K562 (cell line): Measurements from ENCODE around the gene PFDN2. TPM values are rescaled to one million over a fixed set of nuclear protein-coding genes. Genes with fewer than 3 reads are reported as not detected.

Experiments used
- C11orf30 ChIP-seq: fragments of 450-650 bp; IDR thresholded peaks from 2 replicates; pipeline ENCODE4 v1.6.1; 2016; ENCODE audit warnings: low read depth, mild to moderate bottlenecking
- DNMT1 ChIP-seq: fragments of 450-650 bp; IDR thresholded peaks from 2 replicates; pipeline ENCODE4 v1.6.1; 2016; ENCODE audit warnings: antibody characterized with exemption, mild to moderate bottlenecking
- ETS2 ChIP-seq: IDR thresholded peaks from 2 replicates; pipeline ENCODE4 v1.6.1; 2016; ENCODE audit warnings: borderline replicate concordance, missing genetic modification characterization, mild to moderate bottlenecking, moderate library complexity, missing compliant biosample characterization; ENCODE audit not compliant: poor library complexity, severe bottlenecking
- GABPA ChIP-seq: fragments of 200-800 bp; sonication (Bioruptor generic); conservative IDR thresholded peaks from 2 replicates; pipeline ENCODE4 v1.6.1; 2016; ENCODE audit warnings: low read depth, missing genetic modification characterization, missing compliant biosample characterization
- JUNB ChIP-seq: fragments of 450-650 bp; formaldehyde crosslinking; conservative IDR thresholded peaks from 2 replicates; pipeline ENCODE4 v1.4.0; 2020; ENCODE audit warnings: mild to moderate bottlenecking
- MCM7 ChIP-seq, 2 experiments: fragments of 450-650 bp; IDR thresholded peaks; 2 replicates each; pipeline ENCODE4 v1.6.1; 2016 to 2018
- MED1 ChIP-seq: sonication (generic); formaldehyde crosslinking; IDR thresholded peaks from 2 replicates; pipeline ENCODE4 v1.8.1; 2023; ENCODE audit warnings: missing genetic modification reagents, borderline replicate concordance
- NFIX ChIP-seq: fragments of 250-450 bp; sonication (Bioruptor Pico); IDR thresholded peaks from 2 replicates; pipeline ENCODE4 v1.4.0; 2020; ENCODE audit warnings: low read depth, mild to moderate bottlenecking, moderate library complexity
- NR4A1 ChIP-seq, 2 experiments: fragments of 250-450 bp in 1 of 2; fragments of 450-650 bp in 1 of 2; sonication (Bioruptor Pico) in 1 of 2; IDR thresholded peaks; 2 replicates each; pipeline versions ENCODE4 v1.4.0 to v1.6.1; 2016 to 2020; ENCODE audit warnings: mild to moderate bottlenecking in 2 of 2, missing compliant biosample characterization in 1 of 2, missing genetic modification characterization in 1 of 2, moderate library complexity in 1 of 2
- POLR2H ChIP-seq: IDR thresholded peaks from 2 replicates; pipeline ENCODE4 v1.6.1; 2016; ENCODE audit warnings: missing genetic modification characterization, low read depth, mild to moderate bottlenecking, control low read depth, missing compliant biosample characterization, moderate library complexity
- RFX5 ChIP-seq: IDR thresholded peaks from 2 replicates; pipeline ENCODE4 v1.6.1; 2011; ENCODE audit warnings: low read depth, mild to moderate bottlenecking, improper control_type of control experiment, low read length
- SIN3A ChIP-seq, 2 experiments: fragments of 150-350 bp in 1 of 2; IDR thresholded peaks; 2 replicates each; pipeline ENCODE4 v1.6.1; 2011 to 2016; ENCODE audit warnings: borderline replicate concordance in 2 of 2, low read depth in 2 of 2, low read length in 2 of 2, mild to moderate bottlenecking in 2 of 2, moderate library complexity in 2 of 2; ENCODE audit not compliant: control insufficient read depth in 1 of 2
- U2AF2 ChIP-seq: fragments of 200-400 bp; formaldehyde crosslinking; optimal IDR thresholded peaks from 2 replicates; pipeline ENCODE3; 2017; ENCODE audit warnings: low read depth, mild to moderate bottlenecking, low read length
- ZNF146 ChIP-seq: IDR thresholded peaks from one replicate; pipeline ENCODE4 v1.6.1; 2018; ENCODE audit warnings: missing compliant biosample characterization; ENCODE audit not compliant: unreplicated experiment
- ZNF174 ChIP-seq: fragments of 250-450 bp; sonication (Bioruptor Pico); IDR thresholded peaks from 2 replicates; pipeline ENCODE4 v1.4.0; 2020; ENCODE audit warnings: mild to moderate bottlenecking
- ZNF239 ChIP-seq: fragments of 250-450 bp; sonication (Bioruptor Pico); IDR thresholded peaks from 2 replicates; pipeline ENCODE4 v1.4.0; 2020; ENCODE audit warnings: mild to moderate bottlenecking
- polyA plus RNA-seq, 8 experiments: library from polyadenylated mRNA; depleted of rRNA in 4 of 8; stranded (reverse) in 5 of 8; unstranded in 3 of 8; fragments of >200 nt; fragmentation: Nextera tagmentation in 2 of 8; fragmentation: Illumina TruSeq in 1 of 8; extraction: Ambion mirVana in 2 of 8; extraction: Trizol in 1 of 8; gene quantifications; 2 replicates each; pipeline versions ENCODE4 v1.2.1 to v1.2.3, GENCODE V29; 2011 to 2014; ENCODE audit warnings: inconsistent platforms in 1 of 8, missing spikeins in 1 of 8
- total RNA-seq, 7 experiments: library from RNA; depleted of rRNA in 6 of 7; stranded (reverse); fragments of >200 nt in 6 of 7; fragmentation: Illumina TruSeq in 2 of 7; extraction: Trizol in 2 of 7; gene quantifications; 2 replicates each; pipeline versions ENCODE4 v1.2.1 to v1.2.3, GENCODE V29; 2011 to 2021; ENCODE audit warnings: low replicate concordance in 1 of 7
- TF ChIP-seq, protein P1 (sequence below): fragments of 450-650 bp; IDR thresholded peaks from 2 replicates; pipeline ENCODE4 v1.6.1; 2016; ENCODE audit warnings: missing biosample characterization, missing genetic modification characterization
- TF ChIP-seq, protein P2 (sequence below): sonication (generic); formaldehyde crosslinking; IDR thresholded peaks from 2 replicates; pipeline ENCODE4 v1.8.1; 2023; ENCODE audit warnings: mild to moderate bottlenecking, missing genetic modification reagents
- TF ChIP-seq, protein P3 (sequence below), 3 experiments: IDR thresholded peaks in 2 of 3; conservative IDR thresholded peaks in 1 of 3; 2 replicates each; pipeline ENCODE4 v1.5.1; 2011 to 2012; ENCODE audit warnings: low read length in 3 of 3, mild to moderate bottlenecking in 3 of 3, control low read depth in 2 of 3, improper control_type of control experiment in 1 of 3, inconsistent platforms in 1 of 3, low read depth in 1 of 3, mixed read lengths in 1 of 3, moderate library complexity in 1 of 3; ENCODE audit not compliant: insufficient read depth in 2 of 3

The PFDN2 gene
- total and polyA plus RNA-seq, 9 of the 15 experiments (the other 6 are each of a cell fraction or from before 2014, with no cell fraction given): 50.2 to 361 (median 144) TPM

DNA sequence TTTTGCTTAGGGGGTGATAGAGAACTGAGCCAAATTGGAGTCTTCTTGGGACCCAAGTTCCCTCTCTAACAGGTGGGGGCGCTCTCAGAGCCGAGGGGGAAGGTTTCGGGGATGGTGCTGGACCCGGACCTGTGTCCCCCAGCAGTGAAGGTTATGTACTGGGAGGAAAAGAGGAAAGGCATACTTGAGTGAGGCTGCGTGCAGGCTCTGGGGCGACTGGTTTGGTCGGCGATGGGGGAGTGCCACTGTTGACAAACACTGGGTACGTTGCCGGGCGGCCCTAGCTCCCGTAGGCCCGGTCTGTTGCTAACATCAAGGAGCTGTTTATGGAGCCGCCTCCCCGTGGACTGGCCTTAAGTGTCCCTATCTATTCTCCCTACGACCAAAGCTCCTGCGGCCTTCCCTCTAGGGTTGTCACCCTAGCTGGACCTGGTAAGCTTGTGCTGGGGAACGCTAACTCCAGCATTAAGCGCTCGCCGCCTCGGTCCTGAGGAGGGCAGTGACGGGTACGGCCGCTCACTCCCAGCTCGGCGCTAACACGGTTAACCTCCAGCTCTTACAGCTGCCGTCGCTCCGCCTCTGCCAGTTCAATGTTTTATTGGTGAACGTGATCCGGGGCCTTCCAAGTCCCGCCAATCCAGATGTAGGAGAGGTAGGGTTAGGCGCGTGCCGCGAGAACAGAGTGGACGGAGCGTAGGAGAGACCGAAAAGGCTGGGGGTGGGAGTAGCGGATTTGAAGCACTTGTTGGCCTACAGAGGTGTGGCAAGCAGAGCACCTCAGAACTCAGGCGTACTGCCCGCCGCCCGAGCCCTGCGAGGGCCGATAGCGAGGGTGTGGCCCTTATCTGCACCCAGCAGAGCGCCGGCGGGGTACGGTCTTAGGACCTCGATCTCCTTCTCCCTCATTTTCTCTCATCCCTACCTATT lies 48.2 kb upstream of the PFDN2 start, which contains the start of gene PPOX (continued):
- no peak for TF ChIP-seq NR4A1 (CRISPR knock-in tag; IDR thresholded peaks at IDR 0.05)
- TF ChIP-seq NR4A1 (tag; IDR thresholded peaks at IDR 0.05): no peak
- TF ChIP-seq DNMT1: no peak
- TF ChIP-seq, protein P1, sequence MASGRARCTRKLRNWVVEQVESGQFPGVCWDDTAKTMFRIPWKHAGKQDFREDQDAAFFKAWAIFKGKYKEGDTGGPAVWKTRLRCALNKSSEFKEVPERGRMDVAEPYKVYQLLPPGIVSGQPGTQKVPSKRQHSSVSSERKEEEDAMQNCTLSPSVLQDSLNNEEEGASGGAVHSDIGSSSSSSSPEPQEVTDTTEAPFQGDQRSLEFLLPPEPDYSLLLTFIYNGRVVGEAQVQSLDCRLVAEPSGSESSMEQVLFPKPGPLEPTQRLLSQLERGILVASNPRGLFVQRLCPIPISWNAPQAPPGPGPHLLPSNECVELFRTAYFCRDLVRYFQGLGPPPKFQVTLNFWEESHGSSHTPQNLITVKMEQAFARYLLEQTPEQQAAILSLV: no peak
- peak; percentile 37 for TF ChIP-seq GABPA (tag)
- TF ChIP-seq, protein P2, sequence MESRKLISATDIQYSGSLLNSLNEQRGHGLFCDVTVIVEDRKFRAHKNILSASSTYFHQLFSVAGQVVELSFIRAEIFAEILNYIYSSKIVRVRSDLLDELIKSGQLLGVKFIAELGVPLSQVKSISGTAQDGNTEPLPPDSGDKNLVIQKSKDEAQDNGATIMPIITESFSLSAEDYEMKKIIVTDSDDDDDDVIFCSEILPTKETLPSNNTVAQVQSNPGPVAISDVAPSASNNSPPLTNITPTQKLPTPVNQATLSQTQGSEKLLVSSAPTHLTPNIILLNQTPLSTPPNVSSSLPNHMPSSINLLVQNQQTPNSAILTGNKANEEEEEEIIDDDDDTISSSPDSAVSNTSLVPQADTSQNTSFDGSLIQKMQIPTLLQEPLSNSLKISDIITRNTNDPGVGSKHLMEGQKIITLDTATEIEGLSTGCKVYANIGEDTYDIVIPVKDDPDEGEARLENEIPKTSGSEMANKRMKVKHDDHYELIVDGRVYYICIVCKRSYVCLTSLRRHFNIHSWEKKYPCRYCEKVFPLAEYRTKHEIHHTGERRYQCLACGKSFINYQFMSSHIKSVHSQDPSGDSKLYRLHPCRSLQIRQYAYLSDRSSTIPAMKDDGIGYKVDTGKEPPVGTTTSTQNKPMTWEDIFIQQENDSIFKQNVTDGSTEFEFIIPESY (CRISPR knock-in tag): no peak
- TF ChIP-seq, protein P3, sequence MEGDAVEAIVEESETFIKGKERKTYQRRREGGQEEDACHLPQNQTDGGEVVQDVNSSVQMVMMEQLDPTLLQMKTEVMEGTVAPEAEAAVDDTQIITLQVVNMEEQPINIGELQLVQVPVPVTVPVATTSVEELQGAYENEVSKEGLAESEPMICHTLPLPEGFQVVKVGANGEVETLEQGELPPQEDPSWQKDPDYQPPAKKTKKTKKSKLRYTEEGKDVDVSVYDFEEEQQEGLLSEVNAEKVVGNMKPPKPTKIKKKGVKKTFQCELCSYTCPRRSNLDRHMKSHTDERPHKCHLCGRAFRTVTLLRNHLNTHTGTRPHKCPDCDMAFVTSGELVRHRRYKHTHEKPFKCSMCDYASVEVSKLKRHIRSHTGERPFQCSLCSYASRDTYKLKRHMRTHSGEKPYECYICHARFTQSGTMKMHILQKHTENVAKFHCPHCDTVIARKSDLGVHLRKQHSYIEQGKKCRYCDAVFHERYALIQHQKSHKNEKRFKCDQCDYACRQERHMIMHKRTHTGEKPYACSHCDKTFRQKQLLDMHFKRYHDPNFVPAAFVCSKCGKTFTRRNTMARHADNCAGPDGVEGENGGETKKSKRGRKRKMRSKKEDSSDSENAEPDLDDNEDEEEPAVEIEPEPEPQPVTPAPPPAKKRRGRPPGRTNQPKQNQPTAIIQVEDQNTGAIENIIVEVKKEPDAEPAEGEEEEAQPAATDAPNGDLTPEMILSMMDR (IDR thresholded peaks at IDR 0.05 in 2 of 3, conservative IDR thresholded peaks at IDR 0.05 in 1 of 3; ENCODE audit: insufficient read depth in 2 of 3, low read depth in 1 of 3, low read length in 3 of 3): peak; percentile 69 to 85 (median 72)
- TF ChIP-seq MED1 (CRISPR knock-in tag): no peak
- TF ChIP-seq SIN3A (IDR thresholded peaks at IDR 0.05; ENCODE audit: borderline replicate concordance in 2 of 2, control insufficient read depth in 1 of 2, low read depth in 2 of 2, low read length in 2 of 2): peak; percentile 55 to 62; a peak in 1 of 4 replicates
- TF ChIP-seq RFX5: 0 out of 2 replicates have a peak, but pooled peaks have one; percentile 34
- TF ChIP-seq C11orf30: peak; percentile 74
- TF ChIP-seq ZNF174 (CRISPR knock-in tag): no peak
- no peak for TF ChIP-seq NFIX (CRISPR knock-in tag)
- TF ChIP-seq U2AF2: no peak
- no peak for TF ChIP-seq ZNF239 (CRISPR knock-in tag)
- no peak for TF ChIP-seq ETS2 (tag)
- no peak for TF ChIP-seq JUNB (CRISPR knock-in tag)
- TF ChIP-seq MCM7 (IDR thresholded peaks at IDR 0.05): no peak
- no peak for TF ChIP-seq ZNF146 (CRISPR knock-in tag)
- TF ChIP-seq POLR2H (tag): peak; percentile 88
